Fibroblast of the aortic adventitia (primary cell): ENCODE measurements around the gene ERC2. TPM values are rescaled to one million over a fixed set of nuclear protein-coding genes. Genes with fewer than 3 reads are reported as not detected.

Experiments
- DNase-seq: peaks from one replicate; pipeline ENCODE4 v3.0.0-alpha.2; 2010; ENCODE audit warnings: low read depth
- H3K4me3 ChIP-seq: 2 replicates; pipeline ENCODE4 v1.5.1; 2011; ENCODE audit warnings: low read depth, mild to moderate bottlenecking, control low read depth, low read length, moderate library complexity
- CTCF ChIP-seq: IDR thresholded peaks from 2 replicates; pipeline ENCODE4 v1.5.1; 2011; ENCODE audit warnings: mild to moderate bottlenecking, low read length, control low read depth, inconsistent platforms; ENCODE audit not compliant: insufficient read depth
- total RNA-seq: library from RNA; depleted of rRNA; stranded (reverse); fragments of >200 nt; gene quantifications from 2 replicates; pipeline ENCODE4 v1.2.3, GENCODE V29; 2012; ENCODE audit warnings: low replicate concordance

ERC2 gene
- total RNA-seq, 1 donor = 0.09 TPM

DNA sequence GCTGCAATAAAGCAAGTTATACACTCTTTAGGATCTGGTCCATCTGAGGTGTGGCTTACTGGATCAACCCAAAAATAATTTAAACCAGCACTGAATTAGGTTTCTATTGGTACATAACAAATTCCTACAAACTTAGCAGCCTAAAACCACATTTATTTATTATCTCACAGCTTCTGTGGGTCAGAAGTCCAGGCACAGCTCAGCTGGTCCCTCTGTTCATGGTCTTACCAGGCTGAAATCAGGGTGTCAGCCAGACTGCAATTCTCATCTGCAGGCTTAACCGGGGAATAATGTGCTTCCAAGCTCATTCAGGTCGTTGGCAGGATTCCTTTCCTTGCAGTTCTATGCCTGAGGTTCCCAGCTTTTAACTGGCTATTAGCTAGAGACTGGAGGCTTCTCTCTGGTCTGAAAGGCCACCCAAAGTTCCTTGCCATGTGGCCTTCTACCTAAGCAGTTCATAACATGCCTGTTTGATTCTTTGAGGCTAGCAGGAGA, 503.7 kb downstream of the ERC2 start:
- no peak for TF ChIP-seq CTCF
- no peak for DNase-seq
- H3K4me3 ChIP-seq = no peak overlapping the region

GRCh38 chr3:55963601-55964000, 504.7 kb downstream of the ERC2 start:
- TF ChIP-seq CTCF = no peak
- no peak overlapping the region for H3K4me3 ChIP-seq
- no peak for DNase-seq

DNA sequence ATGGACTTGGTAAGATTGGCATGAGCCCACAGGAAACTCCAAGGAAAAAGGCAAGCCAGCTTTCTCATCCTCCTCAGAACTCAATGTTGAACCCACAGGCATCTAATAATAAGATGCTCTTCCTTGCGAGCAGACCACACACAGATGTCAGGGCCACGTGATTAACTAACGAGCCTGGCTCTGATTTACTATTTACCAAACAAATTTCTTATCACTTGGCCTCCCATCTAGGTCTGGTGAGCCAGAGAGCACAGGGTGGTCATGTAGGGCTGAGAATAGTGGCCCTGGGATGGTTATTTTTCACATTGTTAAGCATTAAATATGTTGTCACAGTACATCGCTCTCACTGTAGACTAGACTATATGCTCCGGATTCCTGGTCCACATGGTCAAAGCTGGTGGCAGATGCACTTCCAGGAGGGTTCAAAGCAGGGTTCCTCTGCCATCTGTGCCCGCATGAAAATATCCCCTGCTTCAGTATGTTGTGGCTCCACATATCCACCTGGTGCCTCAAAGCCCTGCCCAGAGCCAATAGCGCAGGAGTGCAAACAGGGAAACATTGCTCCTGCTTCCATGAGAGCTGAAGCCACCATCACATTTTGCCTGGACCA, 508.7 kb downstream of the ERC2 start:
- DNase-seq = no peak
- H3K4me3 ChIP-seq = no peak overlapping the region
- TF ChIP-seq CTCF = no peak

GRCh38 chr3:55958605-55959004, 509.7 kb downstream of the ERC2 start:
- H3K4me3 ChIP-seq = no peak overlapping the region
- TF ChIP-seq CTCF = no peak
- no peak for DNase-seq

GRCh38 chr3:55955891-55956477, 512.3 kb downstream of the ERC2 start:
- DNase-seq = no peak
- no peak for TF ChIP-seq CTCF
- H3K4me3 ChIP-seq = no peak overlapping the region

DNA sequence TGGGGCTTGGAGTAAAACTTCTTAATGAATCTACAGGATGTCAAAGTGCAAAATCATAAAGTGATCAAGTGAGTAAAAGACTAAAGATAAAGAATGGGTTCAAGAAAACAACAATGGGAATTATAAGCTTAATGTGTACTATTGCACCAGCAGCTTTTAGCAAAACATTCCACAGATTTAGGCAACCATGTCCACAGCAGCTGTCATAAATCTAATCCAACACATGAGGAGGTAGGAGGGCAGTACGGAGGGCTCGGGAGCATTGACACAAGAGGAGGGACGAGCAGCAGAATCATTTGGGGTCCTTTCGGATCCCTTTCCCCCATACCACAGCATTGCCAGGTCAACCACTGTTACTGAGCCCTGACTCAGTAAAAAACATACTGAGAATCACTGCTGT, 516.9 kb downstream of the ERC2 start:
- no peak overlapping the region for H3K4me3 ChIP-seq
- TF ChIP-seq CTCF = no peak
- no peak for DNase-seq

DNA sequence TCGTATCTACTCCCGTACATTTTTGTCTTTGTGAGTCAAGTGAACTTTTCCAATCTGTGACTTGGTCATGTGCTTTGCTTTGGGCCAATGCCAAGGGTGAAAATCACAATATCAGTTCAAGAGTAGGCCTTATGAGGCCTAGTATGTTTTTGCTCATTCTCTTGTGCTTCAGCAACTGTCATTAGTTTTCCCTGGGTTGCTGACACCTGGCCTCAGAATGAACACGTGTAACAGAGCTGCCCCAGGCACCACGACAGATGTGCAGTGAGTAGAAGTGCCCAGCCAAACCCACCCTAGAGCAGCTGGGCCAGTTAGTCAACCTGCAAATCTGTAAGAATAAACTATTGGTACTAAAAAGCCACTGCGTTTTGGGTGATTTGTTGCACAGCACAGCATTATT, 520.9 kb downstream of the ERC2 start:
- TF ChIP-seq CTCF = no peak
- no peak for DNase-seq
- no peak overlapping the region for H3K4me3 ChIP-seq
